GM18519 (cell line): ENCODE measurements around the gene NPVF.

Experiments
- ATAC-seq: cut with Tn5 transposase; IDR thresholded peaks from one replicate; pipeline ENCODE4 v1.9.1; 2021; ENCODE audit warnings: mild to moderate bottlenecking, moderate library complexity; ENCODE audit not compliant: unreplicated experiment, low FRiP score

The NPVF gene

DNA sequence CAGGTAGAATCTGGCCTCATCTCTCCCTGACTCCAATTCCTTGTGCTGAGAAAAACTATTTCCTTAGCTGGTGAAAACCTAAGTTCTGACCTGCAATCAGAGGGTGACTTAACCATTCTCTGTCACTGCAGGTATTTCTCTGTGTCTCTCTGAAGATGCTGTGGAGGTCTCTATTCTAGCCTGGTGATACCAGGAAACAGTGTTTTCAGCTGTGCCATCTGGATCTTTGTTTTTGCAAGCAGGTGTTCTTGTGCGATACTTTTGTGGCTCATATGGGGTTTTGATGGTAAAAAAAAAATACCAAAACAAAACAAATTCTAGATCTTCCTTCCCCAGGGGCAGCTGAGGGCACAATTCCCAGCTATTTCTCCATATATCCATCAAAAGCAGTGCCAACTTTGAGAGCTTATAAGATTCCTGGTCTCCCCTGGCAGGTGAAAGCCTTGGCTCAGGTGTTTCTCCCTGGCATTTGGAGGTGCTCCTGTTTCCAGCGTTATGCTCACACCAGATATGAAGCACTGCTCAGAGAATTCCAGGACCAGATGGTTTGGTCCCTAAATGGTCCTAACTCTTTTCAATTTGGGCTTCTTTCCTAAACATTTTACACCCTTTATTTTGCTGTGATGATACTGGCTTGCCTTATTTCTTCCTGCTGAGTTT is 9.9 kb upstream of the NPVF start:
- no peak for ATAC-seq

DNA sequence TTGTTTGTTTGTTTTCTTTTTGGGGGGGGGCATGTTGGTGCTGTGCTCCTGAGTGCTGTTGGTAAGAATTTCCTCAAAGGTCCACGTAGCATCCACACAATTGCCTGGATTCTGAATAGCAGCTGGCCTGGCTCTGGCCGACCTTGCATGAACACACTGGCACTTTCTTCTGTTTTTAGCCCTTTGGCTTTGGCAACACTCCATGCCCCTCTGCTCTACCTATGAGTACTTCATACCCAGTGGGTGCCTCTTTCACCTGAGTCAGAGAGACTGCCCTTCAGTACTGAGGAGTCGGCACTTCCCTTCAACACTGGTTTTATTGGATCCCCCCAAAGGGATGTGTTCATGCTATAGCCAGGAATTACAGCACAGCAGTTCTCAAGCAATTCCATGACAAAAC is 7.2 kb upstream of the NPVF start:
- ATAC-seq = no peak

DNA sequence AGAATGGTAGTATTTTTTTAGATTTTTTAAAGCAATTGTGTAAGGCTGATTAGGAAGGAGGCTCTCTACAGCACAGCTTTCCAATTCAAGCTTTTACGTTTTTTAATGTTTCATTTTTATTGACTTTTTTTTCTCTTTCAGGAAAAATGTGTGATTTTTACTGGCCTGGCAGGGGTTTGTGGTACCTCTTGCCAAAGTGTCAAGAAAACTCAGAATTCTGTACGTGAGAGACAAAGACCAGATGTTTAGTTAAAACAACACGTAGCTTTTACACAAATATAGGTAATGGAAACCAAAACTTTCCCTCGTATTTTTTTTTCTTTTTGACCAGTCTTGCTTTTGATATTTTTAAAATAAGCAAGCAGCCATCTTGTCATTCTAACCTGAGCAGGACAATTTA is 6.0 kb upstream of the NPVF start:
- ATAC-seq = no peak

DNA sequence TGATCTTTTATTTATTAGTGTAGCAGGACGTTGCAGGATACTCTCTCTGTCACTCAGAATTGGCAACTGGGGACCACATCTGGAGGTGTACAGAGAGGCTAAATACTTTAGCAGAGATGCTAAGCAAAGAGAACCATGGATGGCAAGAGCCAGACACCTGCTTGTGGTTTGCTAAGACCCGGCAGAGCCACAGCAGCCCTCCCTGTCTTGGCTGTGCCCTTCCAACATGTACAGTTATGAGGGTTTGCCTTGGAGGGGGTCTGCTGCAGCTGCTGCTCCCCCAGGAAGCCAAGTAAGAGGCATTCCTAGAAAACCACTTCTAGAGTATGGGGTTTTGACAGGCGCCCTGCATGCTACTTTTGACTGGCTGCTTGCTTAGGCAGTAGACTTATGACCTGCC is 5.1 kb downstream of the NPVF start:
- no peak for ATAC-seq

DNA sequence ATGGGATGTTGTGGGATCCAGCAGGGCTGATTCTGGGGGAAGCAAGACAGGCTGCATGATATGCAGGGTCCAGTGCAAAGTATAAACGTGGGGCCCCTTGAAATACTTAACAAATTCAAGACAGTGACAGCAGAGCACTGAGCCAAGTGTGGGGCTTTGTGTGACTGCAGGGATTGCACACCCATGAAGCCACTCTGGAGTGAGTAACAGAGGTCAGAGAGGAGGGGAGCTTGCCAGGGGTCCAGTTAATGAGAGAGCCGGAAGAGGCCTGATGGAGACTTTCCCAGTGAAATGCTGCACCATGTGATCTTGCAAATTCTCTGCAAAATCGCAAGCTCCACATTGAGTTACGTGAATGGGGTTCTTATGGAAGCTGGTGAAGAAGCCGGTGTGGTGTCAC is 5.6 kb downstream of the NPVF start:
- ATAC-seq = no peak

DNA sequence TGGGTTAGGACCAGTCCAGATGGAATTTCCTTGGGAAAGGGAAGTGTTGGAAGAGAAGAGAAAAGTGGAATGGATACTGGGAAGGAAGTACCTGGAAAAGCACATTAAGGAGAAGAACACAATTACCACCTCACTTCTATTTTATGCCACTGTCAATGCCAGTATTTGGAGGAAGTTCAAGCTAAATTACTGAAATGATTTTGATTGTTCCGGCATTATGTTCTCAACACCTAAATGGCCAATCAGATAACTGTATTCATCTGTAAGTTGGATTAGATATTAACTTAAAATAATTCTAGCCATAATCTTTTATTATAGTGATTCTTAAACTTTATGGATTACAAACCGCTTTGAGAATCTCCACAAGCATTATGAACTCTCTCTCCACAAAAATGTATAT is 7.3 kb downstream of the NPVF start:
- ATAC-seq = no peak

DNA sequence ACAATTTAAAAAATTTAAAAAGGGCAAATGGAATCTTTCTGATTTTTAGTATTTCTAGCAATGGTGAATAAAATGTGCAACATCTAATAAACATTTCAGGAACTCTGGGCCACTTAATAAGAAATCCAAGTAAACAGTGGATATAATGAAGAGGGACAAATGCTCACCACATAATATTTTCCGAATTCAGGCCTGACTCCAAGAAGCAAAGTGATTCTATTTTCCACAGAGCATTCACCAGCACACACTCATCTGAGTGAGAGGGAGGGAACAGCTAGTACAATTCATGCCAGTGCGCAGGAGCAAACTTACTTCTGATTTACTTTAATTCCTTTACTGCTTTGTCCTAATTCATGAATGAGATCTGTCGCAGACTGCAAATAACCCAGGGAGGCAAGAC is 10.1 kb downstream of the NPVF start:
- no peak for ATAC-seq

DNA sequence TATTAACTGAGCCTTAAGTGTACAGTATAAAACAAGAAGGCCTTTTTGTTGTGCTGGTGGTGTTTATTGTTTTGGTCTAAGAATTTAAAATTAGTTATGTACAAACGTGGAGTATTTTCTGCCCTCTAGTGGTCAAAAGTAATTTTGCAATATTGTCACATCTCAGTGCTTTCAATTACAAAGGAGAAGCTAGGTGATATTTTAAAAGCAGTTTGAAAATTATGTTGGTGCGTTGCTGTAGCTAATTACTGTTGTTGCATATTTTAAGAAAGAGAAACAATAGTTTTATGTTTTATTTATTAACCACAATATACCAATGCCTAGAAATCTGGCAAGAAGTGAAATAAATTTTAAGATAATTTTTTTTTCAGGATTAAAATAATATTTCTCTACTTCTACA is 11.4 kb downstream of the NPVF start:
- no peak for ATAC-seq

DNA sequence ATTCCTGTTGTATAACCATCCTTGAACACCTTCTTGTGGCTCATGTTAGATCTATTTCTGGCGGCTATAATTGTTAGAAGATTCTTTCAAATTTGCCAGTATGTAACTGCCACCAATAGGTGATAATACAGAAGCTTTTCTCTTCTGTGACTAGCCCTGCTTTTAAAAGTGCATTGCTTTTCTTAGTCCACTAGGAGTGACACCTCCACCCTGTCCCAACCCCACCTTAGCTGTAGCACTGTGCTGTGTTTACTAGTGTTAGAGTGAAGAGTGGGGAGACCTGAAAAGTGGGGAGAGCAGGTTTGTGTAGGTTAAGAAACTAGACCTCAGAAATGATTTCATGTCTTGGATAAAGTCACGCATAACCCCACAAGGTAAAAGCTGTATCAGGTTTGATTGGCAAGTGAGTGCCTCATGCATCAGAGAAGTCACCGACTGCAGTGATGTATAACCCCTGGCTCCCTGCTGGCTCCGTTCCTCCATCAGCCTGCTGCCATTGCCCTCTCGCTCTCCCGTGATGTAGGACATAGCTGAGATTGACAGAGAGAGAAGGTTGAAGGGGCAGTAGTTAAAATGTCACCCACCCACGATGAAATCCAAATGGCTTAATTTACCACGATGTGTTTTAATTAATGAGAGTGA is 12.5 kb downstream of the NPVF start:
- no peak for ATAC-seq

DNA sequence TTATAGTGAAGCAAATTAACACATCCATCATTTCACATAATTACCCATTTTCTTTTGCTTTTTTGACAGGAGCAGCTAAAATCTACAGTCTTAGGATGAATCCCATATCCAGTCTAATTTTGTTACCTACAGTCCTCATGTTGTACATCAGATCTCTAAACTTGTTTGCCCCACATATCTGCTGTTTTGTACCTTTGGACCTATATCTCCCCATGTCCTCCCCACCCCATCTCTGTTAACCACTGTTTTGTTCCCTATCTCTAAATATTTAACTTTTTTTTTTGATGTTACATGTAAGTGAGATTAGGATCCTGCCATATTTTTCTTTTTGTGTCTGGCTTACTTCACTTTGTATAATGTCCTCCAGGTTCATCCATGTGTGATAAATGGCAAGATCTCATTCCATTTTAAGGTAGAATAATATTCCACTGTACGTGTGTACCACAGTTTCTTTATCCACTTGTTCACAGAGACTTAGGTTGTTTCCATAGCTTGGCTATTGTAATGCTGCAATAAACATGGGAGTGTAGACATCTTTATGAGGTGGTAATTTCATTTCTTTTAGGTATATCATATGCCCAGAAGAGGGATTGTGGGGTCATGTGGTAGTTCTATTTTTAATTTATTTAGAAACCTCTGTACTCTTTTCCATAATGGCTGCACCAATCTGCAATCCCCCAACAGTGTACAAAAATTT is 19.6 kb downstream of the NPVF start:
- ATAC-seq = no peak

DNA sequence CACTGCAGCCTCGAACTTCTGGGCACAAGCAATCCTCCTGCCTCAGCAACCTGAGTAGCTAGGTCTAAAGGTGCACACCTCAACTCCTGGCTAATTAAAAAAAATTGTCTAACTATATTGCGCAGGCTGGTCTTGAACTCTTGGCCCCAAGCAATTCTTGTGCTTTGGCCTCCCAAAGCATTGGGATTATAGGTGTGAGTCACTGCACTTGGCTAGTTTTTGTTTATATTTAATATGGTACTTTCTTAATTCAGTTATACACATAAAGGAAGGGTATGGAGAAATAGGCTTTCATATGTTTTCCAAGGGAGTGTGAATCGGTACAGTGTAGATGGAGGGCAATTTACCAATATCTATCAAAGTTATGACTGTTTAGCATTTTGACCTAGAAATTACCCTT is 20.4 kb downstream of the NPVF start:
- no peak for ATAC-seq

DNA sequence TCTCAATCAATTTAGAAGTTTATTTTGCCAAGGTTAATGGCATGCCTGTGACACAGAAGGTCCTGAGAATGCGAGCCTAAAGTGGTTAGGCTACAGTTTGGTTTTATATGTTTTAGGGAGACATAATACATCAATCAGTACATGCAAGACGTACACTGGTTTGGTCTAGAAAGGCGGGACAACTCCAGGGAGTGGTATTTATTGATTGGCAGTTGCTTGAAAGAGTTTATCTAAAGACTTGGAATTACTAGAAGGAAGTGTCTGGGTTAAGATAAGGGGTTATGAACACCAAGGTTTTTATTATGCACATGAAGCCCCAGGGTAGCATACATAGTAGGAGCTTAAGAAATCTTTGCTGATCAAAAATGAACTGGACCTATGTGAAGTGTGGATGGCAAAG is 21.5 kb downstream of the NPVF start:
- no peak for ATAC-seq

DNA sequence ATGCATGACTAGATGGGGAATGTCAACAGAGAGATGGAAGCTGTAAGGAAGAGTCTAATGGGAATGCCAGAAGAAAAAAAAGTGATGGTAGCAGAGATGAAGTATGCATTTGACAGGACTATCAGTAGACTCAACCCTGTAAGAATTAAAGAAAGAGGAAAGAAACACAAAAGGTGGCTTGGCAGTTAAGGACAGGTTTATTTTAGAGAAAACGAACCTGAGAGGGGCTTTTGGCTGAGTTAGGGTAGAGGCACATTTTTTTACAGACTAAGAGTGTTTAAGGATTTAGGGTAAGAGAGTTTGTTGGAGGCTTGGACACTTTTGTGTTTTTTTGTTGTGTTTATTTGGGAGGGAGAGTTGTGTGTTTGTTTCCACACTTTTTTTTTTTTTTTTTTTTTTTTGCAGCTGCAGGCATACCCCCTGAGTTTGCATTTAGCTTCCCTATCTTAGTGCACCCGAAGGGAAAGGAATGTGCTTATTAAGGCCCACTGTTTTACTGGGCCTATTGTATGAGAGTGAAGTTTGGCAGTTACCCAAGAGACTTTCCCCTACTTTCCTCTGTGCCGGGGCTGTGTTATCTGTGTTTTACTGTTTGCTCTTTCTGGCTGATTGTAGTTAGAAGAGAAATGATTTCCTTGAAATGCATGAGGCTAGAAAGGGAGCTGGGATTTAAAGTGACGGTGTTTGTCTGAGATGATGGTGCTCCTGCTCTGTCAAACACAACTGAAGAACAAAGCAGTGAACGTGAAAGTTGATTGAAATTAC is 32.0 kb downstream of the NPVF start:
- no peak for ATAC-seq

DNA sequence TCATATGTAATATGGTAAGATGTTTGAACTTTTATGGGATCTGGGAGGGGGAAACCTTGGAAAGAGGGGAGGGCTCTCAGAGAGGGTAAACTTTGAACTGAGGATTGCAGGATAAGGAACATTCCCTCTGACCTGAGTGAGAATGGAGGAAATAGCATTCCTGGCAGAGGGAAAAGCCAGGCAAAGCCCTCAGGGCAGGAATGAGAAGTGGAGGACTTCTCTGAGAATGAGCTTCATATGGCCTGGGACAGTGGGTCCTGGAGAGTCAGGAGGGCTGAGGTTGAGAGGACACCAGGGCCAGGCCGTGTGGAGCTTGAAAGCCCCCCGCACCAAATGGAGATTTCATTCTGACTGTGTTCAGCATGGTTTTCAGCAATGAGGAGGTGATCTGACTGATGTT is 34.2 kb downstream of the NPVF start:
- ATAC-seq = no peak

DNA sequence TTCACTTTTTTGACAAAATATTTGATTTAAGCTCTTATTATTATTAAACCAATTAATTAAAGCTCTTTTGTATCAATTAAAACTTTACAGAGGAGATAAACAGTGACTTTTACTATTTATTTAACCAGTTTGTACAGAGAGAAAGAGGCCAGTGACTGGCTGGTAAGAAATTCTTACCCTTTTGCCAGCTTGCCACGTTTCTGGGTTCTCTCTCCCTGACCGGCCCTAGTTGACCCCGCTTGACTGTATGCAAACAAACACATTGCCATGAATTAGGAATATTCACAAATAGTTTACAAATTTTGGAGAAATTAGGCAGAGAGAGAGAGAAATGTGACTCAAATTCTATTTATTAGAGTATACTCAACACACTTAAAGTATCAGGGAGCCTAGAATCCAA is 36.2 kb downstream of the NPVF start:
- no peak for ATAC-seq

DNA sequence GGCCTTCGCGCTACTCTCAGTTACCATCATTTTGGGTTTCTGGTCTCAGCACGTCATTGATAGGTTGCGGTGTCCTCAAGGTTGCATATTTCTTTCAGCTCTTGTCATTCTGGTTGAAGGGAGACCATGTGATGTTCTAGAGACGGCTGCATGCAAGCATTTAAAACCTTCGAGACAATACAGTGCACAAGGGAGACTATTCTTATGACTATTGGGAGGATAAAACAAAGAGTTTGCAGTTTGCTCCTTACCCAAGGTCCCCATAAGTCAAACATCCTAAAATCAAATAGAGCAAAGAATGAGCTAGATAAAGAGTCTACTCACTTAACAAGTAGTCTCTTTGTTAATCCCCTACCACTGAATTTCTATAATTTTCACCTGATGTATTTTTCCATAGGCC is 39.1 kb downstream of the NPVF start:
- ATAC-seq = no peak

DNA sequence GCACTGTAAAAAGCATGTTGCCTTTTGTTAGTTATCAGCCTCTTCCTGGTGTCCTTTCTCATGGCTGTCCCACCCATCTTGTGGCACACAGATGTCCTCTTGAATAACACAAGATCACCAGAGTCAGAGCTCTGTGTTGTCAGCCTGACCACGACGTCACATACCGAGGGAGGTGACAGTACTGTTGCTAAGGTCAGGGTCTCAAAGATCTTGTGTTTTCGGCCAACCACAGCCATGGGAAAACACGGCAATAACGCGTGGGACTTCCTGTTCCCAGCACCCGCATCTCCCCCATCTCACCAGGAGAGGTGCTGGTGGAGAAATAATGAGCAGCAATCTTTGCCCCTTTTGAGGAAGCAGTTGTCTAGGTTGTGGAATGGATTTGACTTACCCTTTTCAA is 40.4 kb downstream of the NPVF start:
- no peak for ATAC-seq

DNA sequence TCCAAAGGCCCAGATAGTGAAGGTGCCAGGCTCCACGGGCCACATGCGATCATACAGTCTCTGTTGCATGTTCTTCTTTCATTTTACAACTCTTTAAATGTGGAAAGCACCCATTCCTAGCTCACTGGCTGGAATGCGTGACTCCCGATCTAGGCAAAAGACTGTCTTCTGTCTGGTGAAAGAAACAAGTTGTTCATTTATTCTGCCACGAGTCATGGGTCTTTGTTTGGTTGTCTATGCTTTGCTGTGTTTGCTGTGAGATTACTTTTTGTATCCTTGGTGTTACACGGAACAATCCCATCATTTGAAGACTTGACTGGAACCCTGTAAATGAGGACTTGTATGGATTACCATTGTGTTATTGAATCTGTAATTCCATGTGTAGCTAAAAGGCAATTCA is 41.9 kb downstream of the NPVF start:
- ATAC-seq = no peak

DNA sequence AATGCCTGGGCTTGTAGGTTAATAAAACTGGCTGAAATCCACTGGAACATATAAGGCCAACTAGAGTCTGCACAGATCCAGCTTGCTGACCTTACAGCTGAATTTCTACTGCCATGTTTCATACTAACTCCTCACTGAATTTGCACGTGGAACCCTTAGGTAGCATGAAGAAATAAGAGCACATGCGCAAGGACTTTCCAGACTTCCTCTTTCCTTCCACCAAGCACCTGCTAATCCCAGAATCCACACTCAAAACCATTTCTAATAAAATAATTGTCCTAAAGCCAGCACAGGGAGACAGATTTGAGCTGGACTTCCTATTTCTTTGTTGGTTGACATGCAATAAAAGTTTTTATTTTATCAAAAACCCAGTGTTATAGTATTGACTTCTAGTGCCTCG is 46.8 kb downstream of the NPVF start:
- ATAC-seq = no peak

DNA sequence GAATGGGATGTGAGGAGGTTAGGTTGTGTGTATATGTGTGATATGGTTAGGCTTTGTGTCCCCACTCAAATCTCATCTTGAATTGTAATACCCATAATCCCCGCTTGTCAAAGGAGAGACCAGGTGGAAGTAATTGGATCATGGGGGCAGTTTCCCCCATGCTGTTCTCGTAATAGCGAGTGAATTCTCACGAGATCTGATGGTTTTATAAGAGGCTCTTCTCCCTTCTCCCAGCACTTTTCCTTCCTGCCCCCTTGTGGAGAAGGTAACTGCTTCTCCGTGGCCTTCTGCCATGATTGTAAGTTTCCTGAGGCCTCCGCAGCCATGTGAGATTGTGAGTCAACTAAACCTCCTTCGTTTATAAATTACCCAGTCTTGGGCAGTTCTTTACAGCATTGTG is 47.3 kb downstream of the NPVF start:
- ATAC-seq = no peak

DNA sequence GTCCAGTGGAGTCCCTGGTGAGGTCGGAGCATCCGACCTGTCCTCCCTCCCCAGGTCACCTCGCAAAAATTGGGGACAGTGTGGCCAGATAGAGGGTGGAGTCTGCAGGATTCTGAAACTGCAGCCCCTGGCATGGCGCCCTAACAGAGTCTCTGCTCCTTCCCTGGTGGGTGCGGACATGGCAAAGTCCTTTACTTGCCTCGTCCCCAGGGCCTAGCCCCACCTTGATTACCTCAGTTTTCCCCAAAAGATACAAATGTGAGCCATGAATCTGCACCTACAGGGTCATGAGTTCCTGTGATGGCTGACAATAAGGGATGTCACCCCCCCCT is 47.7 kb downstream of the NPVF start:
- peak; percentile 17 for ATAC-seq
